ENCODE results near the gene RNF43. TPM values are rescaled to one million over a fixed set of nuclear protein-coding genes. Genes with fewer than 3 reads are reported as not detected.

Gene RNF43
- total and polyA plus RNA-seq, 2 experiments from 2014 or later: 8.6 to 9.4 TPM

DNA sequence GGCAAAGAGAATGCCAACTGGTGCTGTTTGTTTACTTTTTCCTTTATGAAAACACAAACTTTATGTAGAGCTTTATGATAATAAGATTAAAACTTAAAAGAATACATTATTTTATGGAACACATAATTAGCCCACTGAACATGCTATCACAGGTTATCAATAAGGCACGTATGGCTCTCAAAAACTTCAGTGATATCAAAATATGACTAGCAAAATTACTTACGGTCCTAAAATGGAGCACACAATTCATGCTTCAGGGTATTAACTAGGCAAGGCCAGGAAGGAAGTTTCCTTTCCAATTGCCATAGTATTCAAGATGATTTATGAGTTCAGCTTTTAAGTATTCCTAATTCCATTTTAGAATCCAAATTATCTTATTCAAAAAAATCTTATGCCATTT lies 3.6 kb downstream of the RNF43 start:
- Histone ChIP-seq H3K27ac (no peak overlapping the region), H3K27me3 (no peaks in the 10 kb centered on the region), H3K4me1 (ENCODE audit: low read depth) (peaks cover 31% of the 10 kb centered on the region), H3K36me3 (no peaks in the 10 kb centered on the region), H3K9me3 (ENCODE audit: low read depth) (no peaks in the 10 kb centered on the region), H3K4me3 (peak overlapping the region; percentile 2)
- no peak for DNase-seq (ENCODE audit: low read depth in 1 of 2, low spot score in 1 of 2)
- TF ChIP-seq CTCF (IDR thresholded peaks at IDR 0.05; ENCODE audit: low read depth, low read length): no peak

DNA sequence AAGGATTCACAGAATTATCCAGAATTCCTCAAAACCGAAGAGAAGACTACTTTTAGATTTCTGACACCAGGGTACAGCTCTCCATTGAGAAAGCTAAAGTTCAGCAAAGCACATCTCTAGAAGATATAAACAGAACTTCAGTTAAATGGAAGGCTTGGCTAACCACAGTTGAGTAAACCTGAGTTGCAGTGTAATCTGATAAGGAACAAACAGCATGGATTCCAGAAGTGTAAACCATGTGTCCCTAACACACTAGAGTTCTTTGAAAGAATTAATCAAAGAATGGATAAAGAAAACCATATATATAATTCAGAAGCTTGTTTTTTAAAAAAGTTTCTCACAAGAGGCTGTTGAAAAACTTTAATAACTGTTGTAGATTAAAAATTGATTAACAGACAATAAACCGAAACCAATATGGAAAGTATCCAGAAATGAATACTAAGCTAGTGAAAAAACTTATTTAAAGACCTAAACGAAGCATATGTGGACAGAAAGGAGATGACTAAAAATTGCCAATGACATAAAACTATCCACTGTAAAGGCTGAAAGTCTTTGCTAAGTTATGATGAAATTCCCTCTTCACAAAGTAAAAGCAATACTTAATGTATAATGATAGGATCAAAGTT lies 4.3 kb downstream of the RNF43 start:
- TF ChIP-seq CTCF (IDR thresholded peaks at IDR 0.05; ENCODE audit: low read depth, low read length): no peak
- DNase-seq (ENCODE audit: low read depth in 1 of 2, low spot score in 1 of 2): no peak
- H3K27me3 ChIP-seq: no peaks in the 10 kb centered on the region
- no peaks in the 10 kb centered on the region for H3K9me3 ChIP-seq (ENCODE audit: low read depth)
- H3K36me3 ChIP-seq: no peaks in the 10 kb centered on the region
- H3K27ac ChIP-seq: no peak overlapping the region
- H3K4me3 ChIP-seq: peak overlapping the region; percentile 2
- H3K4me1 ChIP-seq (ENCODE audit: low read depth): peaks cover 31% of the 10 kb centered on the region

DNA sequence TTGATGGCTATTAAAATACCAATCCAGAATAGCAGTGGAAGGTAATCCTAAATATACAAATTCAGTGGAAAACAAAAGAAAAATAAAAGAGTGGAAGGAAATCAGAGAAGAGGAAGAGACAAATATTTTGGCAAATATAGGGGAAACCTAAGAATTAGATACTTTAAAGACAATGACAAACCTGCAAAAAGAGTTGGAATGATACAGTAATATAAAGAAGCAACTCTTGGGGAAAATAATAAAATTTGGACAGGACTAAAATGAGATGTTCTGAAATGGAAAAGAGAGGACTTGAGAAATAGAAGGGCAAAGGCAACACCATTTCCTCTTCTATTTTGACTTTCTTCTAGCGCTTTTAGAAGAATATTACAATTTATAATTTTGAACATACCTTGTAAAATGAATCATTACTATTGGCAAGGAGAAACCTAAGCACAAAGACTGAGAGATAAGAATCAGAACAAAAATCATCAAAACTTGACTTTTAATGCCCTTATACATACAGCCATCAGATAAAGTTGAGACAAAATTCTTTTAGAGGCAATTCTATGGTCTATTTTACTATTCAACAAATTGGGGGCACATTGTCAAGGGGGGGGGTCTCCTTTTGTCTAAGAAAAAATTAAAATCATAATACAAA lies 5.2 kb downstream of the RNF43 start:
- Histone ChIP-seq H3K36me3 (no peaks in the 10 kb centered on the region), H3K9me3 (ENCODE audit: low read depth) (no peaks in the 10 kb centered on the region), H3K4me1 (ENCODE audit: low read depth) (peaks cover 31% of the 10 kb centered on the region), H3K4me3 (no peak overlapping the region), H3K27me3 (no peaks in the 10 kb centered on the region), H3K27ac (no peak overlapping the region)
- TF ChIP-seq CTCF (IDR thresholded peaks at IDR 0.05; ENCODE audit: low read depth, low read length): no peak
- DNase-seq (ENCODE audit: low read depth in 1 of 2, low spot score in 1 of 2): no peak

DNA sequence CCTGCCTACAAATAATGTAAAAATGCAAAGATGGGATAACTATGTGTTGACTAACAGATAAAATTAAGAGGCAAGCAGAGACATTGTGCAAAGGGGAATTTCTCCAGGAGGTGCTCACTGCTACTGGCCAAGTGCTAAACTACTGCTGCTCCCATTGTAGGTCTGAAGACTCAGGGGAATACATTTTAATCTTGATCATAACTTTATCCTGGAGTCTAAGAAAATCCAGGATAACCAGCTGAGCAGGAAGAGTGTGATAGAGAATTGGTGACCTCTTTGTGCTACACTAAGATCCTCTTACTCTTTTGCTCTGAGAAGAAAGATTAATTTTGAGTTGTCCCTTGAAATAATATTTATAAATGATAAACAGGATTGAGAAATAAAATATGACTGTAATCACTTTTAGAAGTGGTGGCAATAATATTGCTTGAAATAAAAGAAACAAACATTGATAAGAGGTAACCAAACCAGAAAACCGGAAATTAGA lies 5.9 kb downstream of the RNF43 start:
- Histone ChIP-seq H3K27me3 (no peaks in the 10 kb centered on the region), H3K4me3 (no peak overlapping the region), H3K36me3 (no peaks in the 10 kb centered on the region), H3K9me3 (ENCODE audit: low read depth) (no peaks in the 10 kb centered on the region), H3K27ac (no peak overlapping the region), H3K4me1 (ENCODE audit: low read depth) (peaks cover 29% of the 10 kb centered on the region)
- TF ChIP-seq CTCF (IDR thresholded peaks at IDR 0.05; ENCODE audit: low read depth, low read length): no peak
- peak in 1 of 2 donors; percentile 49 for DNase-seq (ENCODE audit: low read depth in 1 of 2, low spot score in 1 of 2)

DNA sequence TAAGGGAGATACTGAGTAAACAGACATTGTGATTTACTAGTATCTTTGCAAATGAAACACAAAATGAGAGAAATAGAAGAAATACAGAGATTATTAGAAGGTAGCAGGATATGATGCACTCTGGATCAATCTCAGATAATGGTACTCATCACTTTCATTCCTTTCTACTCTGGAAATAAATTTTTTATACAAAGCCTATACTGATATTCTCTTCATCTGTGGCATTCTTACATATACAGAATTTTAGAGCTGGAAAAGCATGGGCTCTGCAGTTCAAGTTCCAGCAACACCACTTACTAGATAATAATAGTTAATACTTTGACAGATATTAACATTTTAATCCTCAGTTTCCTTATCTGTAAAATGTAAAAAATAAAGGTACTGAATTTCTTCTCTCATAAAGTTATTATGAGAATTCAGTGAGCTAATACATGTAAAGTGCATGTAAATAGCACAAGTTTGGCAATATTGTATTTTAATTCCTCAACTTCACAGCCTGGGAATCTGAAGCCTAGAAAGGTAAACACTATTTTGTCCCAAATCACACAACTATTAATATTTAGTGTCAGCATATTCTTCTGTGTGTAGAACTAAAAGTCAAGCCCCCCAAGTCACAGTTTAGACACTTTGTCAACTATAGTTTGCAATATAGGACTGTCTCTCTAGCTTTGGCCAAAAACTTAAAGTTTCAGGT lies 6.5 kb downstream of the RNF43 start:
- Histone ChIP-seq H3K4me3 (no peak overlapping the region), H3K4me1 (ENCODE audit: low read depth) (peaks cover 25% of the 10 kb centered on the region), H3K9me3 (ENCODE audit: low read depth) (no peaks in the 10 kb centered on the region), H3K27ac (no peak overlapping the region), H3K27me3 (no peaks in the 10 kb centered on the region), H3K36me3 (no peaks in the 10 kb centered on the region)
- no peak for TF ChIP-seq CTCF (IDR thresholded peaks at IDR 0.05; ENCODE audit: low read depth, low read length)
- no peak for DNase-seq (ENCODE audit: low read depth in 1 of 2, low spot score in 1 of 2)

All from cardiac muscle cell (in vitro differentiated cells and primary cell).